Mammary epithelial cell (primary cell): ENCODE results near the gene WASL.

ENCODE experiments used
- EZH2 ChIP-seq: IDR thresholded peaks from 2 replicates; pipeline ENCODE4 v1.6.1; 2012; ENCODE audit warnings: low read length, inconsistent platforms, borderline replicate concordance
- TF ChIP-seq, protein P1 (sequence below), 2 donors: IDR thresholded peaks in 1 of 2; conservative IDR thresholded peaks in 1 of 2; 2 replicates each; pipeline ENCODE4 v1.5.1; 2011 to 2012; ENCODE audit warnings: inconsistent platforms in 2 of 2, low read length in 2 of 2, mild to moderate bottlenecking in 2 of 2, control low read depth in 1 of 2, low read depth in 1 of 2; ENCODE audit not compliant: insufficient read depth in 1 of 2; ENCODE audit errors: extremely low read depth in 1 of 2

- TF ChIP-seq, protein P1, sequence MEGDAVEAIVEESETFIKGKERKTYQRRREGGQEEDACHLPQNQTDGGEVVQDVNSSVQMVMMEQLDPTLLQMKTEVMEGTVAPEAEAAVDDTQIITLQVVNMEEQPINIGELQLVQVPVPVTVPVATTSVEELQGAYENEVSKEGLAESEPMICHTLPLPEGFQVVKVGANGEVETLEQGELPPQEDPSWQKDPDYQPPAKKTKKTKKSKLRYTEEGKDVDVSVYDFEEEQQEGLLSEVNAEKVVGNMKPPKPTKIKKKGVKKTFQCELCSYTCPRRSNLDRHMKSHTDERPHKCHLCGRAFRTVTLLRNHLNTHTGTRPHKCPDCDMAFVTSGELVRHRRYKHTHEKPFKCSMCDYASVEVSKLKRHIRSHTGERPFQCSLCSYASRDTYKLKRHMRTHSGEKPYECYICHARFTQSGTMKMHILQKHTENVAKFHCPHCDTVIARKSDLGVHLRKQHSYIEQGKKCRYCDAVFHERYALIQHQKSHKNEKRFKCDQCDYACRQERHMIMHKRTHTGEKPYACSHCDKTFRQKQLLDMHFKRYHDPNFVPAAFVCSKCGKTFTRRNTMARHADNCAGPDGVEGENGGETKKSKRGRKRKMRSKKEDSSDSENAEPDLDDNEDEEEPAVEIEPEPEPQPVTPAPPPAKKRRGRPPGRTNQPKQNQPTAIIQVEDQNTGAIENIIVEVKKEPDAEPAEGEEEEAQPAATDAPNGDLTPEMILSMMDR (conservative IDR thresholded peaks at IDR 0.05 in 1 of 2, IDR thresholded peaks at IDR 0.05 in 1 of 2; ENCODE audit: extremely low read depth in 1 of 2, insufficient read depth in 1 of 2, low read depth in 1 of 2, low read length in 2 of 2) = no peak
- no peak for TF ChIP-seq EZH2
These were observed 30.0 kb downstream of the WASL start for GRCh38 chr7:123718773-123719172.
